Lung microvascular endothelial cell (primary cell): Measurements from ENCODE around the gene TAAR8. TPM values are rescaled to one million over a fixed set of nuclear protein-coding genes. Genes with fewer than 3 reads are reported as not detected.
"Not testable (repeated sequence)": the region's sequence is repeated elsewhere in the genome, so short reads cannot be mapped to it uniquely, and the experiment has no call there.

Source experiments
- DNase-seq, 2 donors: peaks; one replicate each; pipeline versions ENCODE4 v3.0.0 to v3.0.0-alpha.2; 2010; ENCODE audit warnings: low read depth in 2 of 2
- total RNA-seq: library from RNA; depleted of rRNA; stranded (reverse); fragments of >200 nt; gene quantifications from 2 replicates; pipeline ENCODE4 v1.2.1, GENCODE V29; 2014

Gene TAAR8
- total RNA-seq, 1 donor from 2014 or later = not detected

DNA sequence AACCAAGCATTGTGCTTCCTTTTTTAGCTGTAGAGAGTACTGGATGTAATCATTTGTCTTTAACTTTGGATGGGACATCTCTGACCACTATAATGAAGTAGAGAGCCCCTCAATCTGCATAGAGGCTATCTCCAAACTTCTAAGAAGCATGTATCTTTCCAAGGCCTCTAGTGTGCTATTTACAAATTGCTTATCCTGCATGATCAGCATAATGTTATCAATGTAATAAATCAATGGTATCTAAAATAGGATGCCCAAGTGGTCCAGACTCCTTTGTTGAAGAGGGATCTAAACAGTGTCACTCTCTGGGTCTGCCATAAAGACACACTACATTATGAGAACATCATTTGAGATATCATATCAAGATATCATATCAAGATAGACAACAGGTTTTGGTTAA lies 7.6 kb upstream of the TAAR8 start:
- no peak for DNase-seq

GRCh38 chr6:132548746-132549463 lies 3.6 kb upstream of the TAAR8 start:
- DNase-seq = no peak

DNA sequence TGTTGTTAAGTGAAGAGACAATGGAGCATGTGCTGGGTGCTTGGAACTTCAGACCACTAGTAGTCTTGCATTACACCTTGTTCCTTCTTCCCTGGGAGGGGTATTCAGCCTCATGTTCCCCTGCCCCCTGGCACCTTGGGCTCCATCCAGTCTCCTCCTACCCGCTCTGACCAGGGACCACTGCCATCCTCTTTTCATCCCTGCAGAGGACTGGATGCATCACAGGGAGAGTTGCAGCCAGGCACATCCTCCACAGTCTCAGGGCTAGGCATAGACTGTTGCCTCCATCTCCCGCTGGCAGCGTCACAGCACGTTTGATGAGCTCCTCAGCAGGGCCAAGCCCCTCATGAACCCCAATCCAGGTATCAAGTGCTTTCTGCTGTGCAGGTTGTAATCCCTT lies 1.3 kb upstream of the TAAR8 start:
- no peak for DNase-seq

GRCh38 chr6:132560087-132560486 lies 7.6 kb downstream of the TAAR8 start:
- DNase-seq = not testable (repeated sequence)

- no peak for DNase-seq
These were observed 13.9 kb downstream of the TAAR8 start for GRCh38 chr6:132566404-132566803.

DNA sequence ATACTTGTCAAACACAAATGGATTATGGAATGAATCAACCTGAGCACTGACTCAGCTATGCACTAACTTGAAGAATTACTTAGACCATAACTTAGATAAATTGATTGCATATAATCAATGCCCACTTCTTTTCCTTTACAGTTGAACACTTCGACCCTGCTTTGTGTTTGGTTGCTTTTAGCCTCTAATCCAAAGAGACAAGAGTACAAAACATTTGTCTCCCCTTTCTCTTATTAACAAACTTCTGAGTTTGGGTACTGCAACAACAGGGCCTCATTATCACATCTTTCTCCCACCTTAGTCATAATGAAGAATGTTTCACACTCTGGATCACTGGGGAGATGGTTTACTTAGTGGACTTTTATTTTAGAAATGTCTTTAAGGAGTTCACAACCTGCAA lies 15.1 kb downstream of the TAAR8 start:
- no peak for DNase-seq

GRCh38 chr6:132568611-132569010 lies 16.1 kb downstream of the TAAR8 start:
- DNase-seq = no peak

DNA sequence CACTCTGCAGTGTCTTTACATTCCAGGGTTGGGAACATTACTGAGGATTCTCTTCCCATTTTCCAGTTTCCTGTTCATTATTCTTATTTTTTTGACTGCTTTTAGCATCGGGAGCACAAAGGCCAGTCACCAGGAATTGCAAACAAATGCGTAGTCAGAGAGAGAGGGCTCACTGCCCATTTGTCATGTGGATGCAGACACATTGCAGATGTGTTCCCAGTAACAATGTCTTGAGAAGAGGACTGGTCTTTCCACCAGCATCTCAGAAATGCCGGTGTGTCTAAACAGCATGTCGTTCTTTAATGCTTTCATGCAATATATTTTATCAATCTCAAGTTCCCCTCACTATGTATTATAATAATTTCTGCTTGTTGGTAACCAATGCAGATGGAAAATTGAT lies 16.7 kb downstream of the TAAR8 start:
- DNase-seq = no peak

GRCh38 chr6:132570221-132570777 lies 17.8 kb downstream of the TAAR8 start, which contains the start of gene TAAR6:
Gene TAAR6 (plus strand): TSS chr6:132570322. CDS start chr6:132570322, 0 bp downstream.
- DNase-seq = no peak

- DNase-seq = no peak
These were observed 19.3 kb downstream of the TAAR8 start for GRCh38 chr6:132571774-132572173.

- no peak for DNase-seq
These were observed 32.2 kb downstream of the TAAR8 start for GRCh38 chr6:132584698-132585097.

GRCh38 chr6:132587424-132587823 lies 35.0 kb downstream of the TAAR8 start:
- no peak for DNase-seq

DNA sequence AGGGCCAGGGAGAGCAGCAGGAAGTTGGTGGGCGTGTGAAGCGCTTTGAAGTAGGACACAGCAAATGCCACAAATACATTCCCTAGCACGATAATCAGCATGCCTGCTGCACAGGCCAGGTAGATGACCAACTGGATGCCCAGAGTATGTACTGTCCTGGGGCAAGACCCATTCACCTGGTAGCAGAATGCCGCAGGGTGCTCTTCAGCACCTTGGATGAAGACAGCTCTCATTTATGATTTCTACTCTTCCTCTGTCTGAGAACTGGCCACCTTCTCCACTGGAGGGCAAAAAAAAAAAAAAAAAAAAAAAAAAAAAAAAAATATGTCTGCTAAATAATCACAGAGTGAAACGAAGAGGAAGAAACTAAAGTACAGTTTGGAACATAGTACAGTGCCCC lies 37.0 kb downstream of the TAAR8 start, which contains the start of gene TAAR5:
Gene TAAR5 (minus strand): TSS at position 288 of the 400 bp plus-strand sequence. CDS start 55 bp downstream, at position 233.
- DNase-seq = no peak

- no peak for DNase-seq
These were observed 37.9 kb downstream of the TAAR8 start for GRCh38 chr6:132590362-132590761.

DNA sequence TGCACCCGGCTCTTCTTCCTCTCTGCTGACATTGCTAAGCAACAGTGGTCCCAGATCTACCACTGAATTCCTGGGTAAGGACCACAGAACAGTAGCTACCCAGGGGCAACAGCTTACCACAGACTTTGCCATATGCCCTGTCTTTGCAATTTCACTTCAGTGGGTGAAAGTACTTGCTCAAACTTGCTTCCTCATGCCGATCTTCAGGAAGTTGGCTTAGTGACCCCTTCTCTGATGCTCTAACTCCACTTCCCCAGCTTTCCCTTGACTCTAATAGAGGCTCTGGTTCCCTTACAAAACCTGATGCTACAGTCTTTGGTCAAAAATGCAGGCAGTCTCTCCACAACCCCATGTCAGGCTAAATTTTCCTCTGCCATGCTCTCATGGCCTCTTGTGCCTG lies 40.4 kb downstream of the TAAR8 start:
- DNase-seq = no peak

DNA sequence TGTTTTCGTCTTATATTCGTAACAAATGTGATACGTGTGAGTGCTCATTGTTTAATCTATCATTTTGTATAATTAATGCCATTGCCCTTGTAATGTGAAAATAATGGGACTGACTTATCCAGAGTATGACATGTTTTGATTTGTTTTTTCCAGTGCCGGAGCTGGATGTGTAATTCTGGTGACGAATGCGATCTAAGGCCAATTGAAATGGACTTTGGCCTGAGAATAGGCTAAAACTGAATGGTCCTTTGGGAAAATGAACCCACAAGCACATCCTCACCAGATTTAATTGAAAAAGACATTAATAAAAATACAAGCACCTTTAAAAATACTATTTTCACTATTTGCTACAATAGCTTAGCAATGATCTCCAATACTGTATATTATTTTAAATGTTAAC lies 43.7 kb downstream of the TAAR8 start:
- DNase-seq = no peak

DNA sequence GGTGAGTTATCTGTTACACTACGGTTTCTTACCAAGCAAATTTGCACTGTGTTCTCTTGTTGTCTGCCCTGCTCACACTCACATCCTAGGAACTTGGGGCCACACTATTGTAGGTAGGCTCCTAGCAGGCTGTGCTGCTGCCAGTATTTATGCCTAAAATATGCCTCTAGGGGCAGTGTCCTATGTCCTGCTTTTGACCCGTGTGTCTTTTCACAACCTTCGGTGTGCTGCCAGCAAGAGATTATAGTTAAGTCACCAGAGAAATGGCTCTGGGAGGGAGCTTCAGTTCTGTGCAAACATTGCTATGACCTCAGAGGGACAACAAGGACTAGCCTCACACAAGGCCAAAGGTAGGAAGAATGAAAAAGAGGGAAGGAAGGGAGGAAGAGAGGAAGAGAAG lies 46.0 kb downstream of the TAAR8 start:
- DNase-seq = no peak

GRCh38 chr6:132600900-132601299 lies 48.4 kb downstream of the TAAR8 start:
- not testable (repeated sequence) for DNase-seq

Other genes starting within 250 kb of the TAAR8 start
- gene MOXD1, start 151.2 kb upstream of the TAAR8 start, total RNA-seq = under 0.01 and 0.22 TPM in 2 replicates
- 19.8 and 52.0 TPM in 2 replicates for gene STX7, start 39.6 kb upstream of the TAAR8 start, total RNA-seq
- not detected in 2 replicates for gene TAAR9, start 14.4 kb upstream of the TAAR8 start, total RNA-seq
- gene TAAR6, start 17.6 kb downstream of the TAAR8 start, total RNA-seq = not detected in 2 replicates
- gene TAAR5, start 37.1 kb downstream of the TAAR8 start, total RNA-seq = not detected in 2 replicates
- gene TAAR2, start 71.6 kb downstream of the TAAR8 start, total RNA-seq = not detected in 2 replicates
- gene TAAR1, start 106.5 kb downstream of the TAAR8 start, total RNA-seq = not detected in 2 replicates
- under 0.01 TPM in 1 of 2 replicates, not detected in the other for gene VNN1, start 161.4 kb downstream of the TAAR8 start, total RNA-seq
- gene VNN2, start 205.2 kb downstream of the TAAR8 start, total RNA-seq = not detected in 2 replicates
- gene SLC18B1, start 246.0 kb downstream of the TAAR8 start, total RNA-seq = 5.4 and 7.8 TPM in 2 replicates